ENCODE measurements around the gene ITGB7.
"Not testable (repeated sequence)": the region's sequence is repeated elsewhere in the genome, so short reads cannot be mapped to it uniquely, and the experiment has no call there.

ITGB7 gene

DNA sequence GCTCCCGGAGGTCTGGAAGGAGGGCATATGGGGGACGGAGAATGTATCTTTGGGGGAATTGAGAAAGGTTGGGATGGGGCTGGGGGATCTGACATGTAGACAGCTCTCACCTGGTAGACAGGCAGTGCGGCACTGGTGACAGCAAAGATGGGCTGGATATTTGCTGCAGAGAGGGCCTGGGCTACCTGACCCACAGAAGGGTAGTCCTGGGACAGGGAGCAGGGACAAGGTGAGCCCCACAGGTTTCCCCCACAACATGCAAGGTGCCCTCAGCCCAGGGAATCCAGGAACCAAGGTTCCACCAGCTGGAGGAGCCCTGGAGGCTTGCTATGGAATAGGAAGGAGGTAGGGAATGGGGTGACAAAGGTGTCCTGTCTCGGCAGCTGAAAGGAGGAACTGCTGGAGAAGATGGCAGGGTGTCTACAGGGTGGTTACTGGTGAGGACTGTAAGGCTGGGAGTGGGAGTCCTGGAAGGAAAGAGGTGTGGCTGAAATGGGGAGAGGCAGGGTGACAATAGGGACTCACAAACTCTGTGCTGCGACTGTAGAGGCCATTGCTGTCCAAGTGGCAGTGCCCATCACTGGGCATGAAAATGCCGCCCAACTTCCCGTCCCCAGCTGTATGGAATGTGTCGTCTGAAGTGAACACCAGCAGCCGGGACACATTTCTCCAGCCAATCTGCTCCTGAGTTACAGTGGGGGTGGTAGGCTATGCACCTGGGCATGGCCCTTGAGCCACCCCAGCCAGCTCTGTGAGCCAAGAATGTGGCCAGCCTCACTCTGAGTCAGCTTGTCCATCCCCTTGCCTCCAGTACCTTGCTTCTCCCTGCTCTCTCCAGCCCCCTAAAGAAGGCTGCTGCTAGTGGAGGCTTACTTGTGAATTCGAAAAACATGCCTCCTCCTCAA, 11.3 kb downstream of the ITGB7 start:
- no peak for DNase-seq

DNA sequence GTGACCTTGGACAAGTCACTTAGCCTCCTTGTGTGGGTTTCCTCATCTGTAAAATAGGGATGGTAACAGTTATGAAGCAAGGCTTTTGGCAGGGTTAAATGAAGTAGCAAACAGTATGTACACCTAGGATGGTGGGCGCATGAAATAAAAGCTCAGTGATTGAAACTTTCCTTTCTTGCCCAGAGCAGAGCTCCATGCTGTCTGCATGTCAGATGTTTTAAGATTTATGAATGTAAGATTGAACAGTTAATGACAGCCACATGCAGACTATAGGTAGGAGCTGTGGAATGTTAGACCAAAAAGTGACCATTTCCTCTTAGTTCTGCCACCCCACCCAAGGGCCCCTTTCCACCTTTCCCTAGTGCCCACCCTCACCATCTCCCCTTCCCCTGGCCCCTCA, 12.1 kb downstream of the ITGB7 start:
- DNase-seq, result no peak

DNA sequence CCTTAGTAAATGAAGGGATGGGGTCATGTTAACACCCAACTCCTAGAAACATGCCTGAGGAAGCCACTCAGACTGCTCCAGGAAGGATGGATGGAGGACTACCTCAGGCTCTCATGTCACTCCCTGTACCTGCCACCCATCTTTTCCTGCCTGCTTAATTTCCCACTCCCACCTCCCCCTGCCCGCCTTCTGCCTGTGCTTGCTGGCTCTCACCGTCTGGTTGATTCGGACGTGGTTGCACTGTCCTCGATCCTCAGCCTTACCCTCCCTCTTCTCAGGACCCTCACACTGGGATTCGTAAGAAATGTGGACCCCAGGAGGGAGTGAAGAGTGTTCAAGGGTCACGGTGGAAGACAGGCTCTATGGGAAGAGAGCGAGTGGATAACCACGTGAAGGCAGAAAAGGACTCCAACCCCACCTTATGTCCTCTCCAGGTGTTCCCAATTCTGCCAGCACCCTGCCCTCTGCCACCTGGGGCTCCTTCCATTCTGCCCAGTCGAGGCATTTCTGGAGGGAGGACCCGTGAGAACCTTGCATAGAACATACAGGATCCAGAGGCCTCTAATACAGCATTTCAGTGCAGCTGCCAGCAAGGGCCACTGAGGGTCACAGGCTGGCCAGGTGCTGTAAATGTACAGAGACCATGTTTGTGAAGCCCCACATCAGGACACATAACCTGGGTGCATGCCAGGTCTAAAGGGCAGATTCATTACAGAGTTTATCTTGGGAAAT, 12.9 kb downstream of the ITGB7 start:
- DNase-seq, result no peak

DNA sequence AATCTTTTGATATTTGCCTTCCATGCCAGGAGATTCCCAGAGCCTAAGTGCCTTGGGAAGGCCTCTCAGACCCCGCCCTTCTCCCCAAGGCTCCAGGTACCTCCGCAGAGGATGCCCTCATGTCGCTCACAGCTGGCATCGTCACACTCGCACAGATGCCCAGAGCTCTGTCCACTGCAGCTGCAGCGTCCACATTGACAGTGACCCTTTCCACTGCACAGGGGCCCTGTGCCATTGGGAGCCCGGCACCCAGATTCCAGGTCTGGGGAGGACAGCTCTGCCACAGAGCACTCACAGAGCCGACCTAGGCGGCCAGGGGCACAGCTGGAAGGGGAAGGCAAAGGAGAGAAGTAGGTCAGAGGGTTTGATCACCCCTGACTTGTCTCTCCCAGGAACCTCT, 14.0 kb downstream of the ITGB7 start:
- DNase-seq, result no peak

DNA sequence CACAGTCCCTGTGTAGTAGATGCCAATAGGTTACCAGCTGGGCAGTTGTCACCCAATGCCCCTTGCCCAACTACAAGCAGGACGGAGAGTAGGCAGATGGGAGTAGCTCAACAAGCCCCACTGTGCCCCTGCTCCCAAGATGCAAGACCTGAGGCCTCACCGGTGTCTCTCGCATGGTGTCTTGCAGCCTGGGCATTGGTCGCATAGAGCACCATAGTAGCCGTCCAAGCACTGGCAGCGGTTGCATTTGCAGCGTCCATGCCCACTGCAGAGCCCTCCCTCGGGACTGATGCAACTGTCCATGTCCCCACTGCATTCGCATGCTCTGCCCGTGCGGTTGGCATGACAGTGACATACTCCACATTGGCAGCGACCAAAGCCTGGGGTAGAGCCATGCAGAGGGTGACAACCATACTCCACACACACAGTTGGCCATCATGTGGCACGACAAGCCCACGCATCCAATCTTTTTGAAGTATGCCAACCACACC, 14.5 kb downstream of the ITGB7 start:
- no peak for DNase-seq

DNA sequence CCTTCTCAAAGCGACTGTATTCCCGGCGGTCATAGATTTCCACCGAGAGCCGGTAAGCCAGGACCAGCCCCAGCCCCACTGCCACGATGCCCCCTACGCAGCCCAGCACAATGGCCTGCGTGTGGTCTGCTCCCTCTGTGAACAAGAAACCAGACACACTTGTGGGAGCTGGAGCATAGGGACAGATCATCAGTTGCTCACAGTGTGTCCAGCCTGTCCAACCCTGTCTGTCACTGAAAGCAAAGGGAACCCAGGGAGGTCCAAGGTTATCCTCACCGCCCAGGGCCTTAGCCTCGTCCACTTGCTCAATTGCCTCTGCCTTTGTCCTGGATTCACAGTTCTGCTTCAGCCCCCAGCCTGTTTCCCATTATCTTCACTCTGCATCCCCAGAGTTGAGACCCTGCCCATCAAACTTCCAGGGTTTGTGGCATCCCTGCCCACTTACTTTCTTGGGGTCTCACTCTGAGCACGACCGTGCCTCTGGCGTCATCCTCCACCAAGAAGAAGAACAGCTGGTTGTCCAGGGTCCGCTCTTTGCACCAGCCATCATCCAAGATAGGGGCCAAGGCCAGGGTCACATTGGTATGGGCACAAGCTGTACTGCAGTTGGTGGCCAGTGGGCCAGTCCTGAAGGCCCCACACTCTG, 15.0 kb downstream of the ITGB7 start:
- DNase-seq, result no peak

DNA sequence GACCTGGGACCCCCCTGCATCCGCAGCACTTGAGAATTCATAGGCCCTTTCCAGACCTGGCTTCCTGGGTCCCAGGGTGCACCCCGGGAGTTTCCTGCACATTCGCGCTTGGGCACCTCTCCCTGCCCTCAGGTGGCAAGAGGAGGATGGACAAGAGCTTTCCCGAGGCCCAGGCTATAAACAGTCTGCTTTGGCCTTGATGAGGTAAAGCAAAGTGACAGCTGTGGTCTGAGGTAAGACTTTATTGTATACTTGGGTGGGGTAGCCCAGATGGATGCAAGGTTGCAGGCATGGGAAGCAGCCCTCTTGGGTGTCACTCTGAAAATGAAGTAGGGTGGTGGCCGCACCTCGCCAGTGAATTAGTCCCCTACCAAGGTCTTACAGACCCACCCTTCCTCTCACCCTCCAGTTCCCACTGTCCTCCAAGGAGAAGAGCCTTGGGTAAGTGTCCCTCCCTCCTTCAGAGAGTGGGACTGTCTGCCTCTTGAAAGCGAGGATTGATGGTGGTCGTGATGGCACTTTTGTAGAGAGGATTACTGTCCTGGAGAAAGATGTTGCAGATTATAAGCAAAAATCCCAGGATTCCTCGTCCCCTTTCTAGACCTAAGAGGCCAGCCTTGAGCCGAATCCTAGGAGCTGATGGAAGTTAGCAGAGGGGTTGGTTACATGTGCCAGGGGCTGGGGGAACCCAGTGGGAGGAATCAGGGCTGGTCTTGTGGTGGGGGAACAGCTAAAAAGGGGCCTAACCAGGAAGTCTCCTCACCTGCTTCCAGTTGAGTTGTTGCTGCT, 15.8 kb downstream of the ITGB7 start:
- no peak for DNase-seq

DNA sequence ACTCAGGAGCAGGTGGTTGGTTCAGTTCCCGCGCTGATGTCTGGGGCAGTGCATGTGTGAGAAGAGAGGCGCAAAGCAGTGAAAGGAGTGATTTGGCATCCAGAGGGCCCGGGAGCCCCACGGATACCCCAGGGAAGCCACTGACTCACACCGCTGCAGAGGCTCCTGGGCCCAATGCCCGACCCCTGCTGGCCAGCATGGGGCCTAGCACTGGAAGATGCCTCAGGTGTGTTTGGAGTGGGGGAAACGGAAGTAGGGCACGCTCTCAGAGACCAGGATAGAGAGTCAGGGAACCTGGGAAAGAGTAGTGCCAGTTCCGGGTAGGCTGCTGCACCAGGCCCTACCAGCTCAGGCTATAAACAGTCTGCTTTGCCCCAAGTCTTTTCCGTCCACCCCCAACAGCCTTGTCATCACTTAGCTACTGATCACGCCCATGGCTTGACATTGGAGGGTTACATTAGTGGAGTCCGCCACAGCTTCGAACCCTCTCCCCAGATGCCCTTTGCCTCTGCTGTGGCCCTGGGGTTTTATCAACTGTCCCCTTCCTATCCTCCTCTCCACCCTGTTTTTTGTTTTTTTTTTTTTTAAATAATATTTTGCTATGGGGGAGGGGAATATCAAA, 16.8 kb downstream of the ITGB7 start:
- peak; percentile 55 for DNase-seq

DNA sequence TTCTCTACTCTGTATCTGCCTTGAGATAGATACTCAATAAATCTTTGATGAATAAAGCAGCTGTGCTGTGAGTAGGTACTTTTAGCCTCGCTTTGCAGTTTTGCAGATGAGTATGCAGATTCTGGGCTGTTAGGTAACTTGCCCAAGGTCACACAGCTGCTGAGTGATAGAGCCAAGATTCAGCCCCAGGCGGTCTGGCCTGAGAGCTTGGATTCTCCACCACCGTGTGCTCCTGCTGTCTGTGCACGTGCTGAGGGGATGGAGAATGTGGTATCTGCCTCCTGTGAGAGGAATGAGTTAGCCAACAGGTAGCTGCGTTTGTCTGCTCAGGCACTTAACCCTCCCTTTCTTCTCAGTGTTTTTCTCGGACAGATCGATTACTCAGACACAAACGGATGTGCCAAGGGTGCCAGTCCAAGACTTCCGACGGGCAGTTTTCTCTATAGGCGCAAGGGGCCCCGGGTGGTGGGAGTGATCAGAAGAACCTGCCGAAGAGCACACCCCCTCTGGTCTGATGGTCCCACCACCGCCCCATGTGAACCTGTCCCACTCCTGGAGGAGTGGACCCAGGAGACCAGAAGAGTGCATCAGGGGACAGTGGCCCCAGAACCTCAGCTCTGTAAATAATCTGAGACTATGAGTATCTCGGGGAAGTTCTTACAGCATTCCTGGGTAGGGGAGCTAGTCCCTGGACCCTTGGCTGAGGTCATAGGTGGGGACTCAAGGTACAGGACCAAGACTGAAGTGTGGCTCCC, 19.7 kb downstream of the ITGB7 start:
- DNase-seq, result no peak

DNA sequence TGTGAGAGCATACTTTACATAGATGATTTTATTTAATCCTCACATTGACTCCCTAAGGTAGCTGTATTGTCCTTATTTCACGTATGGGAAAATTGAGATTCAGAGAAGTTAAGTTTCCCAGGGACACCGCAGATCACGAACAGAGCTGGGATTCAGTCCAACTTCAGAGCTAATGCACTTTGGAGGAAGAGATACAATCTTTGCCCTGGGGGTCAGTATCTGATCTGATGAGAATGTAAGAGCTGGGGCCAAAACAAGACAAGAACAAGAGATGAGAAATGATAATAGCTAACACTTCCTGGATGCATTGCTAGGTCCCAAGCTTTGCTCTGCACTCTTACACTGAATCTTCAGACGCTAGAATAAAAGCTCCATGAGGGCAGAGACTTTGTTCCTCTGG, 20.3 kb downstream of the ITGB7 start:
- DNase-seq, result no peak

DNA sequence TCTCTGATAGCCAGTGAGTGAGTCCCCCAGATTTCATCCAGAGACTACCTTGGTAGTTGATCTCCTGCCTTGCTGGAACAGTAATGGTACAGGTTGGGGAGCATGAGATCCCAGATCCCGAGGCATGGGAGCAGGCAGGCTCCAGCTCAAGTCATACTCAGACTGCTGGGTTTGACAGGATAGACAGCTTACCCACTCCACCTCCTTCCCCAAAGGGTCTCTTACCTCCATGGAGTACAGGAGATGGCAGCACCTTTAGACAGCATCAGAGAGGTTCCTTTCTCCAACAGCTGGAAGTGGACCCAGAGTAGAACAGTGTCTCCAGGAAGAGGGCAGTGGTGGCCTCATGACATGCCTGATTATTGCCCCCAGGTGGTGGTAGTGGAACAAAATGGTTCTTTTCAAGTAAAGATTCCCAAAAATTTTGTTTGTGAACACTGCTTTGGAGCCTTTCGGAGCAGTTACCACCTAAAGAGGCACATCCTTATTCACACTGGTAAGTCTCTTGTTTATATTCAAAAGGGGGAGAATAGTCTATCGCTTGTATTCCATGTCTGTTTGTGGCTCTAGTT, 21.4 kb downstream of the ITGB7 start:
- DNase-seq, result no peak

DNA sequence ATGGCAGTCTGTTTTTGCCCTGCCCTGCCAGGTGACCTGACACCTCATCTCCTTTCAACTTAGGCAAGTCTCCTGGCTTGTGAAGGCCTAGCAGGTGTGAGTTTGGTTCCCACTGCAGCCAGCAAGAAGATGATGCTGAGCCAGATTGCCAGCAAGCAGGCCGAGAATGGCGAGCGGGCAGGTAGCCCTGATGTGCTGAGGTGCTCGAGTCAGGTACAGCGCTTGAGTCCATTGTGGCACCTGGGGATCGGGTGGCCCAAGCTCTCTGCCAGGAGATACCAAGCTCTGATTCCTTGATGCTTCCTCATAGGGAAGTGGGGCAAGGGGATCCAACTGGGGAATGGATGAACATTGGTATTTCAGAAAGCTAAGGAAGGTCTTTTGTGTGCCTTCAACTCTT, 22.2 kb downstream of the ITGB7 start:
- no peak for DNase-seq

DNA sequence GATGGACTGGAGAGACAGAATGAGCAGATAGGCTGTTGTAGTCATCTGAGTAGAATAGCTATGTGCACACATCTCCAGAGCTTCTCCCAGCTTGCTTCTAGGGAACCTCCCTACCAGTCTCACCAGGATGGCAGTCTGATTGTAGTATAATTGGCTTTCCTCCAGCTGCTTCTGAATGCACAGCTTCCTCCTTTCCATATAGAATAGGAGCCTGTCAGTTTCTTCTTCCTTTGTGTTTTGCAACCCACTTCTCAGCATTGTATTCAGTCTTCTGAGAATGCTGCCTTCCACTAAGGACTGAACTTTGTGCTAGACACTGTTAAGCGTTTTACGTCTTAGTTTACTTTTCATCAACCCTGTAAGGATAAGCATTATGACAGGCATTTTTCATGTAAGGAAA, 24.1 kb downstream of the ITGB7 start:
- DNase-seq, result no peak

DNA sequence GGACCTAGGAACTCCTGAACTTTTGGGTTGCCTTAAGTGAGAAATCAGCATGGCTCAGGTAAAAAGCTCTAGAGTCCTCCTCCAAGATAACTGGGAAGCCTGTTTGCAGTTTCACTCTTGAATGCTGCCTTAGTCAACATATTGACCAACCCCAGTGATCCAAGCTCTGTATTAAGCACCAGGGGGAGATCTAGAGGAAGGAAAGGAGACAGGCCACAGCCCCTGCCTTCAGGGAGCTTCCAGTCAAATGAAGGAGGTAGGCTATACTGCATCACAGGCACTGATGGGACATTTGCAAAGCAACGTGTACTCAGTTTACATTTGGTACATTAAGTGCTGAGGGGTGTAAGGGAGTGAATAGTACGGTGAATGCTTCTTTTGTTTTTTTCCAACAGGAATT, 25.1 kb downstream of the ITGB7 start:
- no peak for DNase-seq

DNA sequence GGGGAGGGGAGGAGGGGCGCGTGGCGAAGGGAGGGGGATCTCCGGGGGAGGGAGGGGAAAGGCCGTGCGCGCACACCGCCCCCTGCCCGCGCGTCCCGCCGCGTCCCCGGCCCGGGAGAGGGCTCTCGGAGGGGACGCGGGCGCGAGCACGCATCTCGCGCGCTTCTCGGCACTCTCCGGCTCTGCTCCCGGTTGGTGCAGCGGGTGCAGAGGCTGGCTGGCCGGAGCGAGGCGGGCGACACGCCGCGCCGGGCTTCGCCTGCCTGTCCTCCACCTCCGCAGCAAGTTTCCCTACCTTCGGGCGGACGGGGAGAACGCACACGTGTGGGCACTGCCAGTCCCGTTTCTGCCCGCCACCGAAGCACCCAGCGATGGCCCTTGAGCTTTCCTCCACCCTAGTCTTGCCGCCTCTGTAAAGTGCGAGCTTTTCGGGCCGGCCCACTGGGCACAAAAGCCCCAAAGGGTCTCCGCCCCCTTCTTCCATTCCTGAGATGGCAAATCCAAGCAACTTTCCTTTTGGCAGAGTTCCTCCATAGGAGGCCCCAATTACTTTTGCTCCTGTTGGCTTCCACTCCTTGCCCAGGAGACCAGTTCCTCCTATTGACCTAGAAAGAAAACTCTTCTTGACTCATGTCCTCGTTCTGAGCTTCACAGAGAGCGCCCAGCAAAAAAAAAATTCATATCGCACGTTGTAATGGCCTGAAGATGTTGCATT, 26.0 kb downstream of the ITGB7 start:
- peak; percentile 51 for DNase-seq

DNA sequence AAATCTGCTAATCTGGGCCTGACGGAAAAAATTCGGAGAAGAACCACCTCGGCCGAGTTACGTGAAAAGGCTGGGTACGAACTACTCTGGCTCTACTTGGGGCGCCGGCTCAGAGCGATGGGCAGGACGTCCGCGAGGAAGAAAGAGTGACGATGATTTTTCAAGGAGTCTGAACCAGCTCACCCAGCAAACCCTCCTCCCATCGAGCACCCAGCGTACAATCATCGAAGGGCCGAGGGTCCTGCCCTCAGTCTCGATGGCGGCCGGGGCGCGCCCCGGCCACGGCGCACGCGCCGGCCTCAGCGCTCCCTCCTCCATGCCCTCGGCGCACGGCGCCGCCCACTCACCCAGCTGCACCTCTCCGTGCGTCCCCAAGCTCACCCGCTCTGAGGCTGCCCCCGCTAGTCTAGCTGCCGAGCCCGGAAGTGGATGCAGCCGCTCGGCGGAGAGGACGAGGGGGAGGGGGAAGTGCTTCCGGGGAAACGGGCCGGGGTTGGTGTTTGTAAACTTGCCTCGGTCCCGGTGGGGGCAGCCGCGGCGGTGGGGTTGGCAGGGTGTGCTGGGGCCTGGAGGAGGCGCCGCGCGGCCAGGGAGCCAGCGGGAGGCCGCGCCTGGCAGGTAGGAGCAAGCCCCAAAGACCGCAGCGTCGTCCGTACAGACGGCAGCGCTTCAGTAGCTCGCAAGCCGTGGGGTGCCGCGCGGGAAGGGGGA, 26.7 kb downstream of the ITGB7 start, which contains the start of the genes CSAD and ZNF740:
TSS of gene CSAD (minus strand) at position 706 of the 711 bp plus-strand sequence. CDS start 7,455 bp downstream, outside the sequence.
TSS of gene ZNF740 (plus strand) at position 503 of the 711 bp plus-strand sequence. CDS start 1,262 bp downstream, outside the sequence.
- DNase-seq, result peak; percentile 97

DNA sequence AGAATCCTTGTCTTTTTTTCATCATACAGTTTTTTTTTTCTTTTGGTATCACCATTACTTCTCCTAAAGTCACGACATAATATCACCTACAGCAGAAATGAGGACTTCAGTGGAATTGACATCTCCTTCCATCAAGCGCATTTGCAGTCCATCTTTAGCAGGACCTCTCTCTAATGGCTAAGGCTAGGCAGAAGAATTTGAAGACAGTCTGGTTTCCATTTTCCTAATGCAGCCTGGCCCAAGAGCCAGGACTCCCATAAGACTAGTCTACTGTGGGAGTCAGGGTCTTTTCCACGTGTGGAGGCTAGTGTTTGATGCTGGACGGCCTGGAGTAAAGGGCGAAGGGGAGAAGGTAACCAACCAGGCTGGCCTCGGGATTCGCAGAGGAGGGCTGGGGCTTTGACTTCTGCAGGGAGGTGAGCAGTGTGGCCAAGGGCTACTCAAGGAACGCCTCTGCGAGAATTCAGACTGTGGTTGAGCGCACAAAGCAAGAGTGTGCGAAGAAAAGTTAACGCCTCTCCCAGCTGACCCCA, 27.3 kb downstream of the ITGB7 start:
- DNase-seq, result no peak

DNA sequence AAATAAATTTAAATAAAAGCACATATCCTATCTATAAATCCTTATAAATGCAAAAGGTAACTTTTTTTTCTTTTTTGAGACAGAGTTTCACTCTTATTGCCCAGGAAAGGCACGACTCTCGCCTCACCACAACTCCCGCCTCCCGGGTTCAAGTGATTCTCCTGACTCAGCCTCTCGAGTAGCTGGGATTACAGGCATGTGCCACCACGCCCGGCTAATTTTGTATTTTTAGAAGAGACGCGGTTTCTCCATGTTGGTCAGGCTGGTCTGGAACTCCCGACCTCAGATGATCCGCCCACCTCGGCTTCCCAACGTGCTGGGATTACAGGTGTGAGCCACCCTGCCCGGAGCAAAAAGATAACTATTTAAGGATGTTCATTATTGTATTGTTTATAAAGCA, 28.2 kb downstream of the ITGB7 start:
- not testable (repeated sequence) for DNase-seq

DNA sequence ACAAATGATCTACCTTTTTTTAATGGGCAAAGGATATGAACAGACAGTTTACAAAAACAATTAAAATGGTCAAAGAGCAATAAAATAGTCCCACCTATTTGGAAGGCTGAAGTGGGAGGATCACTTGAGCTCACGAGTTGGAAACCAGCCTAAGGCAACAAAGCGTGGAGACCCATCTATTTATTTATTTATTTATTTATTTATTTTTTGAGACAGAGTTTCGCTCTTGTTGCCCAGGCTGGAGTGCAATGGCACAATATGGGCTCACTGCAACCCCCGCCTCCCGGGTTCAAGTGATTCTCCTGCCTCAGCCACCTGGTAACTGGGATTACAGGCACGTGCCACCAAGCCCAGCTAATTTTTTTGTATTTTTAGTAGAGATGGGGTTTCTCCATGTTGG, 29.6 kb downstream of the ITGB7 start:
- DNase-seq, result not testable (repeated sequence)
